WTC11 (cell line): Measurements from ENCODE around the gene CHRNE. TPM values are rescaled to one million over a fixed set of nuclear protein-coding genes. Genes with fewer than 3 reads are reported as not detected.

ENCODE experiments used
- ATAC-seq: fragments of 200-7000 bp; cut with Tn5 transposase; 2 replicates; pipeline ENCODE4 v1.10.0; 2021; ENCODE audit warnings: mild to moderate bottlenecking, moderate library complexity
- CTCF ChIA-PET: fragments of 300-600 bp; sonication (Branson Sonifier 250); formaldehyde crosslinking; loops from one replicate; lab custom pipeline; 2021; ENCODE audit warnings: antibody characterized with exemption; lab: Charles Lee
- POLR2A ChIA-PET: fragments of 350-600 bp; sonication (Branson Sonifier 250); formaldehyde crosslinking; loops from one replicate; lab custom pipeline; 2021; ENCODE audit warnings: antibody characterized with exemption; lab: Charles Lee
- DNase-seq: peaks from one replicate; pipeline ENCODE4 v3.0.0; 2021; ENCODE audit warnings: low spot score
- H3K27ac Mint-ChIP-seq: 2 replicates; pipeline ENCODE4 v1.8.0; 2021; ENCODE audit warnings: mixed read lengths
- H3K27me3 Mint-ChIP-seq: 2 replicates; pipeline ENCODE4 v1.8.0; 2021; ENCODE audit warnings: low read depth, mild to moderate bottlenecking, moderate library complexity, mixed read lengths
- H3K36me3 Mint-ChIP-seq: 2 replicates; pipeline ENCODE4 v1.8.0; 2021; ENCODE audit warnings: mixed read lengths
- H3K4me1 Mint-ChIP-seq: 2 replicates; pipeline ENCODE4 v1.8.0; 2022; ENCODE audit warnings: mixed read lengths
- H3K4me3 Mint-ChIP-seq: 2 replicates; pipeline ENCODE4 v1.8.0; 2021; ENCODE audit warnings: mild to moderate bottlenecking, moderate library complexity, mixed read lengths
- H3K9me3 Mint-ChIP-seq: 2 replicates; pipeline ENCODE4 v1.8.0; 2021; ENCODE audit warnings: mixed read lengths
- AFF4 ChIP-seq: sonication (generic); formaldehyde crosslinking; IDR thresholded peaks from 2 replicates; pipeline ENCODE4 v1.8.1; 2023; ENCODE audit warnings: mild to moderate bottlenecking, missing genetic modification reagents, borderline replicate concordance
- ARID4B ChIP-seq: sonication (generic); formaldehyde crosslinking; IDR thresholded peaks from 2 replicates; pipeline ENCODE4 v1.8.0; 2023; ENCODE audit warnings: missing genetic modification reagents, mild to moderate bottlenecking, borderline replicate concordance
- ATF2 ChIP-seq: sonication (generic); formaldehyde crosslinking; IDR thresholded peaks from 2 replicates; pipeline ENCODE4 v1.8.1; 2022; ENCODE audit warnings: low read depth, missing genetic modification reagents, borderline replicate concordance
- ATF6 ChIP-seq: sonication (generic); formaldehyde crosslinking; IDR thresholded peaks from 2 replicates; pipeline ENCODE4 v1.8.1; 2023; ENCODE audit warnings: mild to moderate bottlenecking, missing genetic modification reagents
- ERG ChIP-seq: fragments of 250-450 bp; sonication (Bioruptor Pico); IDR thresholded peaks from 2 replicates; pipeline ENCODE4 v1.8.0; 2021; ENCODE audit warnings: mild to moderate bottlenecking
- FOXP4 ChIP-seq: sonication (generic); formaldehyde crosslinking; IDR thresholded peaks from 2 replicates; pipeline ENCODE4 v1.8.0; 2022; ENCODE audit warnings: mild to moderate bottlenecking, missing genetic modification reagents
- JUN ChIP-seq: sonication (generic); formaldehyde crosslinking; IDR thresholded peaks from 2 replicates; pipeline ENCODE4 v1.8.0; 2023; ENCODE audit warnings: mild to moderate bottlenecking, missing genetic modification reagents
- KAT7 ChIP-seq: sonication (generic); formaldehyde crosslinking; IDR thresholded peaks from 2 replicates; pipeline ENCODE4 v1.8.1; 2023; ENCODE audit warnings: missing genetic modification reagents, mild to moderate bottlenecking, borderline replicate concordance
- MAX ChIP-seq: sonication (generic); formaldehyde crosslinking; IDR thresholded peaks from 2 replicates; pipeline ENCODE4 v1.8.0; 2022; ENCODE audit warnings: mild to moderate bottlenecking, missing genetic modification reagents
- NFATC4 ChIP-seq: fragments of 250-450 bp; sonication (Bioruptor Pico); IDR thresholded peaks from 2 replicates; pipeline ENCODE4 v1.9.0; 2021; ENCODE audit warnings: mild to moderate bottlenecking
- NR3C1 ChIP-seq: sonication (generic); formaldehyde crosslinking; conservative IDR thresholded peaks from 2 replicates; pipeline ENCODE4 v1.8.1; 2023; ENCODE audit warnings: low read depth, mild to moderate bottlenecking, missing genetic modification reagents
- STAT6 ChIP-seq: sonication (generic); formaldehyde crosslinking; conservative IDR thresholded peaks from 2 replicates; pipeline ENCODE4 v1.8.1; 2023; ENCODE audit warnings: mild to moderate bottlenecking, low read depth, missing genetic modification reagents, moderate library complexity
- ZNF423 ChIP-seq: fragments of 250-450 bp; sonication (Bioruptor Pico); IDR thresholded peaks from 2 replicates; pipeline ENCODE4 v2.1.2; 2022; ENCODE audit warnings: mild to moderate bottlenecking, moderate library complexity
- total RNA-seq: library from RNA; stranded (reverse); gene quantifications from 3 replicates; pipeline ENCODE4 v1.2.3, GENCODE V29; 2021

Gene CHRNE
- total RNA-seq, 1 experiment from 2014 or later = 0.70 TPM

GRCh38 chr17:4950075-4950745 lies 47.3 kb upstream of the CHRNE start (continued):
- no peak for TF ChIP-seq AFF4 (CRISPR knock-in tag)

GRCh38 chr17:4949321-4950074 lies 46.6 kb upstream of the CHRNE start:
- ATAC-seq = peak; percentile 17
- POLR2A ChIA-PET = interaction anchor here (0.9 to 3.5 kb wide), 6 partner anchors 9 to 50 kb away, joined by 5 to 45 read pairs (median 12); partner anchors contain the start of genes C17orf107, RNF167, SLC25A11 and SPAG7
- CTCF ChIA-PET = interaction anchor here (1.0 to 5.4 kb wide), 6 partner anchors 10 to 40 kb away, joined by 3 to 27 read pairs (median 14); partner anchors contain the start of genes RNF167, SLC25A11 and SPAG7
- TF ChIP-seq ATF2 (CRISPR knock-in tag) = no peak
- no peak for TF ChIP-seq ATF6 (CRISPR knock-in tag)
- TF ChIP-seq ZNF423 (CRISPR knock-in tag) = no peak
- TF ChIP-seq ERG (CRISPR knock-in tag) = no peak
- TF ChIP-seq STAT6 (CRISPR knock-in tag) = no peak
- TF ChIP-seq MAX = peak; percentile 88; the same call in 1 of the 2 replicates
- TF ChIP-seq JUN = no peak
- TF ChIP-seq FOXP4 (CRISPR knock-in tag) = peak; percentile 49; the same call in 1 of the 2 replicates
- TF ChIP-seq KAT7 (CRISPR knock-in tag) = 0 out of 2 replicates have a peak, but pooled peaks have one; percentile 55
- peak; percentile 30; the same call in 1 of the 2 replicates for TF ChIP-seq ARID4B (CRISPR knock-in tag)
- TF ChIP-seq NFATC4 (CRISPR knock-in tag) = no peak
- TF ChIP-seq NR3C1 (CRISPR knock-in tag) = no peak

More at GRCh38 chr17:4949321-4950074, 46.6 kb upstream of the CHRNE start:
- peak; percentile 74 for DNase-seq
- Mint-ChIP-seq H3K36me3 (peaks cover 24% of the 10 kb centered on the region), H3K9me3 (no peaks in the 10 kb centered on the region), H3K4me3 (peak overlapping the region; percentile 91), H3K27ac (peak overlapping the region; percentile 82; the same call in 1 of the 2 replicates), H3K4me1 (peaks cover 48% of the 10 kb centered on the region), H3K27me3 (no peaks in the 10 kb centered on the region)
